KG1 (cell line): ENCODE data around the gene PLPPR5.
"Not testable (repeated sequence)": the region's sequence is repeated elsewhere in the genome, so short reads cannot be mapped to it uniquely, and the experiment has no call there.

ENCODE experiments used
- DNase-seq: peaks from one replicate; lab custom pipeline; 2025; lab: John Stamatoyannopoulos, UW

PLPPR5 gene

DNA sequence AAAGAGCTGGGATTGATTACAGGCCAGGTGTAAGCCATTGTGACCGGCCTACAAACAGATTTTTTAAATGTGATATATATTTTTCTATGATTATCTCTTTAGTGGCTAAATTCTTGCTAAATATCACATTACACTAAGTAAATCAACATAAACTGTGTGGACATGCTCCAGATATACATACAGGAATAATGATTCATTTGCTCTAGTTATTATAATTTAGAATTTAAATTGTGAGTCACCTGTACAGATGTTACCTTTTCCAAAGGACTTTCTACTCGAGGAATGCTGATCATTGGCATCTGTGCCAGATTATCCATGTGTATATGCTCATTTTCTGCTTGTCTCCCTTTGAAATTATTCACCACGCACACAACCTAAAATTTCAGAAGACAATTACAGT lies 90.1 kb downstream of the PLPPR5 start:
- no peak for DNase-seq

GRCh38 chr1:98910827-98911226 lies 93.8 kb downstream of the PLPPR5 start:
- no peak for DNase-seq

- DNase-seq: no peak
These were observed 95.7 kb downstream of the PLPPR5 start for GRCh38 chr1:98908980-98909379.

DNA sequence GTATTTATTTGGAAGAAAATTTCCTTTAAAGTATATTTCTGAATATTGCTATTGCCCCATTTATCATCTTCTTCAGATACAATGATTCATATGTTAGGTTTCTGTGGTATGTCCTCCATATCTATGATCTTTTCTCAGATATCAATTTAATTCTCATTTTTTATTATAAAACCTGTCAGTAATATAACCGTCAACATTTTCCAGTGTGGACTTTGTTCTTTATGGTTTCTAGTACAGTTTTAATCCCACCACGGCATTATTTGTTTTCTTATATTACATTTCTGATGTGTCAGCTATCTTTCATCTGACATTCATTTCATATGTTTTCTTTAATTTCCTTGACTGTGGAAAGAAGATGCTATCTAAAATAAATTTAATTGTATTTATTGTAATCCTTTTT lies 97.9 kb downstream of the PLPPR5 start:
- DNase-seq: no peak

DNA sequence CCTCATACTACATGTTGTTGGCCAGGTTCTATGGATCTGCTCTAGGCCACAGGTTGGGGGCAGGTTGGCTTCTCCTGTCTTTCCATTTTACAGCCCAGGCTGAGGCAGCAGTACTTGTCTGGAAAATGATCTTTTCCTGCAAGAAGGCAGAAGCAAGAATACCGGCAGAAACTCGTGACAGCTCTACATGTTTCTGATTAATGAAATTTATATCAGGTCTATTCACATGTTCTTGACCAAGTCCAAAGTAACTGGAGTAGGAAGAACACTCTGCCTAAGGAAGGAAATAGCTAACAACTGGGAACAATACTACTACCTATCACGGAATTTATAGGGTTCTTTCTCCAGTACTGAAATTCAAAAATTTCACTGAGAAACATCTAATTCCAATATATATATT lies 98.3 kb downstream of the PLPPR5 start:
- DNase-seq: no peak

DNA sequence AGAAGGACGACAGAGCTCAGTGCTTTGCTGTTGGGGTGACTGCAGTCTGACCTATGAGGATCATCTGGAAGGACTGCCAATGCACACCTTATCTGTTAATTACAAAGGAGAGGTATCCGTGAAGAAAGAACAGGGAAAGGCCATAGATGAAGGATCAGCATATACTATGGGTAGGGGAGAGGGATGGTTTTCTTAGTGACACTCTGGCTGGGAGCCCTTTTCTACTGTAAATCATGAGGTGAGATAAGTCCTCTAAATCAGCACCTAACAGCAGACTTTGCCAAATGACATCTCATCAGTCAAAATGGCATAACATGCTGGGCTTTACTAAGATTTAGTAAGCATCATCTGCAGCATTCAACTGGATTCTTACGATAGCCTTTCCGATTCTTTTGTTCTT lies 100.0 kb downstream of the PLPPR5 start:
- DNase-seq: no peak

GRCh38 chr1:98903726-98904125 lies 100.9 kb downstream of the PLPPR5 start:
- DNase-seq: no peak

DNA sequence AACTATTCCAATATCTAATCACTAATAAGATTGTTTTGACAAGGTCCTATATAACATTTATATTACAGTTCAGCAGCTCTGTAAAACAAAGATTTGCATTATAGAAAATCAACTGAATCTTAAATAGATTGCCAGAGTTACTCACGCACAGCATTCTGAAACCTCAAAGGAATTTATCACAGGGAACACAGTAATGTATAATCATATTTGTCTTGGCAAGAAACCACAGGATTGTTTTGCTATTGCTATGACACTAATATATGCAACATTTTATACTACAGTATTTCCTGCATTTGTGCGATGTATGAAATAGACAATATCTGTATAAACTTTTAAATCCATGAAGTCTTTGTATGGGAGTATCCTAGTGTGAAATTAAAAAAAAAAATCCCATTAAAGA lies 101.4 kb downstream of the PLPPR5 start:
- DNase-seq: no peak

DNA sequence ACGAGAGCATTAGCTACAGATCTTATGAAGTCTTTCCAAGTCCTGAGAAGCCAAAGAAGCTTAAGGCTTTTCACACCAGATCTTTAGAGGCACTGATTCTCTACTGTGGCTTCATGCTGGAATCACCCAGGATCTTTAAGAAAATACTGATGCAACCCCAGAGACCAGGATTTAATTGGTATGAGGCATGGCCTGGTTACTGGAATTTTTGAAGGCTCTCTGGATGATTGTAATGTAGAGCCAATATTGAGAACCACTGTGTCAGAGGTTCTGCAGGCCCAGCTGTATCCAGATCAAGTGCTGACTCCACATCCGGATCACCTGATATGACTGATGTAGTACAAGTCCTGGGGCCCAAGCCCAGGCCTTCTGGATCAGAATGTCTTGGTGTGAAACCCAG lies 105.7 kb downstream of the PLPPR5 start:
- DNase-seq: no peak

- DNase-seq: no peak
These were observed 107.2 kb downstream of the PLPPR5 start for GRCh38 chr1:98897479-98897878.

DNA sequence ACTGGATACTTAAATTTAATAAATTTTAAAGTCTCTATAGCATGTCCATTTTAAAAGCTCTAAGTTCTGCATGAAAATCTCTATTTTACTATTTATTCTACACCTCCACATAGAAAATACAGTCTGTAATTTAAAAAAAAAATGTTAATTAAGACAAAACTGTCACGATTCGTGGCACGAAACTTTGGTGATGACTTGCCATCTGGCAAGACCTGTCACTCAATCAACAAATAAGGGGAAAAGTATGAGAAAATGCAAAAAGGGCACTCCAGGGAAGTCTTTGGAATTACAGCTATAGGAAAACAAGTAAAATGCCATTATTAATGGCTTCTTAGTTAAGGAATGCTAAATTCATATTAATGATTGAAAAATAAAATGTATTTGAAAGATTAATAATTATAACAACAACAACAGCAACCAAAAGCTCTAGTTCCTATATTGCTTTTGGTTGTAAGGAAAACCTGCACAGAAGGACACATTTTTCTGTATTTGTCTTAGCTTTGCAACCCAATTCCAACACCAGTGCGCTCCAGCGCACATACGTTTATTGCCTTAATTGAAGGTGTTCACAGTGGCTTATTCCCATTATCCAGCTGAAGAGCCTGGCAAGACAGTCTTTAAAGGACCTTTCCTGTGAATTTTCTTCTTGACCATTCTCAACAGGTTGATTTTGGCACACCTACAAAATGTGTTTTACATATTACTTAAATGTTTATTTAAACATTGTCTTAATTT lies 107.8 kb downstream of the PLPPR5 start:
- no peak for DNase-seq

- no peak for DNase-seq
These were observed 111.3 kb downstream of the PLPPR5 start for GRCh38 chr1:98893371-98893770.

DNA sequence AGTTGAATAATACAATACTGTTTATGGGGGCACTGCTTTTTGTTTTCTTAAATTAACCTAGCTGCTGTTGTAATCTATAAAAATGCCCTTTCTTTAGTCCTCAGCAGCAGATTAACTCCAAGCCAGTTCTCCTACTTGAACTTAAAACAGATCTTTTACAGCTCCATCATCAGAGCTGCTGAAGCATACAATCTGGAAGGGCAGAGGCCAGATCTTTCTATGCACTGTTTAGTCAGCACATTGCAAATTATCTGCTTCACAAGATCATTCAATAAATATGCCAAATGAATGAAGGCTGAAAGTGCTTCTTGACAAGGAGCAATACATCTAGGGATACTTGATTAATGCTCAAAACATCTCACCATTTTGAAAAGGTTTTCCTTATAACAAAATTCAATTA lies 115.8 kb downstream of the PLPPR5 start:
- no peak for DNase-seq

DNA sequence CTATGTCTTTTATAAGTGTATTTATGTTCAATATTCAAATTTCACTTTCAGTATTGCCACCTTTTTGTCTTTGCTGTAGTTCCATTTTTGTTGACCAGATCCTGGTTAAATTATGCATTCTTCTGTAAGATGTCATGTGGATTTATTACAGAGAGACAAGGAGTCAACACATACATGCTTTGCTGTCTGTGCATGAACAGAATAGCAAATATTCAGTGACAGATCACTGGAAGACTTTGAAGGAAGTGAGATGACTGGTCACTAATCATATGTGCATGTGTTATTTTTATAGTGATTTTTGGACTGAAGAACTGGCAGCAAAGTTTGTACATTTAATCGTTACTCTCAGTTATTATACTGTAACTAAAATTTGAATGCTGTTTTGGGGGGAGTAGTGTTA lies 117.2 kb downstream of the PLPPR5 start:
- DNase-seq: no peak

DNA sequence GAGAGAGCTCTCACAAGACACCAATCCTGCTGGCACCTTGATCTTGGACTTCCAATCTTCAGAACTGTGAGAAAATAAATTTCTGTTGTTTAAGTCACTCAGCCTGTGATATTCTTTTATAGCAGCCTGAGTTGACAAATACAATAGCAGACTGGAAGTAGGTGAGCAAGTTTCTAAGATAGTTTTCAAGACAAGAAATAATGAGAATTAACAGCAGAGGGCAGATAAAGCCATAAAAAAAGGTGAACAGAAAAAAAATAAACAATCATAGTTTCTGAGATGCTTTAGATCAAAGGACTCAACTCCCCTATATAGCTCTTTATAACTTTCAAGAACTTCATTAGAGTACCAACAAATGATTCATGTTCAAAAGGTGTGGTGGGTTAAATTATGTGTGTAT lies 119.8 kb downstream of the PLPPR5 start:
- no peak for DNase-seq

DNA sequence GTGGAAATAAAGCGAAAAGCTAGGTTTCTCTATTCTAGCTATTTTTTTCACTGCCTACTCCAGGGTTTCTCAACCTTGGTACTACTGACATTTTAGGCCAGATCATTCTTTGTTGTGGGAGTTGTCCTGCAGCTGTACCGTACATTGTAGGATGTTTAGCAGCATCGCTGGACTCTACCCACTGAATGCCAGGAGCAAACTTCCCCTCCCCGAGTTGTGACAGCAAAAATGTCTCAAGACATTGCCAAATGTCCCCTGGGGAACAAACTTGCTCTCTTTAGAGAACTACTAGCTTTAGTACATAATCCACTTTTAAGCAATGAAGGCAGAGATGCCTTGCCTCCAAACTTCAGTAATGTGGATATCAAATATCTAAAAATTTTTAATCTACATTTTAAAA lies 122.8 kb downstream of the PLPPR5 start:
- no peak for DNase-seq

DNA sequence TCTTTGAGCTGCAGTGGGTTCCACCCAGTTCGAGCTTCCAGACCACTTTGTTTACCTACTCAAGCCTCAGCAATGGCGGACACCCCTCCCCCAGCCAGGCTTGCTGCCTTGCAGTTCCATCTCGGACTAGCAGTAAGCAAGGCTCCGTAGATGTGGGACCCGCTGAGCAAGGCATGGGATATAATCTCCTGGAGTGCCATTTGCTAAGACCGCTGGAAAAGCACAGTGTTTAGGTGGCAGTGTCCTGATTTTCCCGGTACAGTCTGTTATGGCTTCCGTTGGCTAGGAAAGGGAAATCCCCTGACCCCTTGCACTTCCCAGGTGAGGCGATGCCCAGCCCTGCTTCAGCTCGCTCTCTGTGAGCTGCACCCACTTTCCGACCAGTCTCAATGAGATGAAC lies 123.4 kb downstream of the PLPPR5 start:
- not testable (repeated sequence) for DNase-seq

- DNase-seq: no peak
These were observed 129.8 kb downstream of the PLPPR5 start for GRCh38 chr1:98874828-98875227.

GRCh38 chr1:98870959-98871903 lies 133.4 kb downstream of the PLPPR5 start:
- peak; percentile 81 for DNase-seq

DNA sequence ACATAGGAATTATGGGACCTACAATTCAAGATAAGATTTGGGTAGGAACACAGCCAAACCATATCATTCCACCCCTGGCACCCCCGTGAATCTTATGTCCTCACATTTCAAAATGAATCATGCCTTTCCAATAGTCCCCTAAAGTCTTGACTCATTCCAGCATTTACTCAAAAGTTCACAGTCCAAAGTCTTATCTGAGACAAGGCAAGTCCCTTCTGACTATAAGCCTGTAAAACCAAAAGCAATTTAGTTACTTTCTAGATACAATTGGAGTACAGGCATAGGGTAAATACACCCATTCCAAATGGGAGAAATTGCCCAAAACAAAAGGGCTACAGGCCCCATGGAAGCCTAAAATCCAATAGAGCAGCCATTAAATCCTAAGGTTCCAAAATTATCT lies 138.9 kb downstream of the PLPPR5 start:
- no peak for DNase-seq

GRCh38 chr1:98860329-98860728 lies 144.3 kb downstream of the PLPPR5 start:
- DNase-seq: no peak

DNA sequence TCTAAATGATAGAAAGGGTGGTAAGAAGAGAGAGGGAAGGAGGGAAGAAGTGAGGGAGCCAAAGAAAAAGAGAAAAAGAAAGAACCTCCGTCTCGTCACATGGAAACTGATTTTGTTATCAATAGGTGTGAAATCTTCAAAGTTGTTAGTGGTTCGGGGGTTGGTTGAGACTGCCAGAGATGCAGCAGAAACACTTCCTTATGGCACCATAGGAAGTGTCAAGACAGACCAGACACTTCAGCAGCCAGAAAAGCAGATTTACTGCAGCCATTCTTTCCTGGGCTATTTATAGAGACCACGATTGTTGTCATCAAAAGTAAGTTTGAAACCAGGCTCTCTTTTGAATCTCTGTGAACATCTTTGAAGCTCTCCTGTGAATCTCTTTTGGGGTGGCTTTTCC lies 150.5 kb downstream of the PLPPR5 start:
- DNase-seq: no peak

DNA sequence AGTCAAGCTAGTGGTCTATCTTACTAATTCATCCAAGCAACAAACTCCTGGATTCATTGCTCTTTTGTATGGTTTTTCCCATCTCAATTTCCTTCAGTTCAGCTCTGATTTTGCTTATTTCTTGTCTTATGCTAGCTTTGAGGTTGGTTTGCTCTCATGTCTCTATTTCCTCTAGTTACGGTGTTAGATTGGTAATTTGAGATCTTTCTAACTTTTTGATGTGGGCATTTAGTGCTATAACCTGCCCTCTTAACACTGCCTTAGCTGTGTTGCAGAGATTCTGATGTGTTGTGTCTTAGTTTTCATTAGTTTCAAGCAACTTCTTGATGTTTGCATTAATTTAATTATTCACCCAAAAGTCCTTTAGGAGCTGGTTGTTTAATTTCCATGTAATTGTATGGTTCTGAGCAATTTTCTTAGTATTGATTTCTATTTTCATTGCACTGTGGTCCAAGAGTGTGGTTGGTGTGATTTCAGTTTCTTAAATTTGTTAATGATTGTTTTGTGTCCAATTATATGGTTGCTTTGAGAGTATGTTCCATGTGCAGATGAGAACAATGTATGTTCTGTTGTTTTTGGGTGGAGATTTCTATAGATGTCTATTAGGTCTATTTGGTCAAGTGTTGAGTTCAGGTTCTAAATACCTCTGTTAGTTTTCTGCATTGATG lies 154.6 kb downstream of the PLPPR5 start:
- DNase-seq: no peak
